Measurements from ENCODE around the gene BGN. TPM values are rescaled to one million over a fixed set of nuclear protein-coding genes. Genes with fewer than 3 reads are reported as not detected.

Gene BGN
- total RNA-seq, 2 donors from 2014 or later: 1,777 to 1,907 TPM

DNA sequence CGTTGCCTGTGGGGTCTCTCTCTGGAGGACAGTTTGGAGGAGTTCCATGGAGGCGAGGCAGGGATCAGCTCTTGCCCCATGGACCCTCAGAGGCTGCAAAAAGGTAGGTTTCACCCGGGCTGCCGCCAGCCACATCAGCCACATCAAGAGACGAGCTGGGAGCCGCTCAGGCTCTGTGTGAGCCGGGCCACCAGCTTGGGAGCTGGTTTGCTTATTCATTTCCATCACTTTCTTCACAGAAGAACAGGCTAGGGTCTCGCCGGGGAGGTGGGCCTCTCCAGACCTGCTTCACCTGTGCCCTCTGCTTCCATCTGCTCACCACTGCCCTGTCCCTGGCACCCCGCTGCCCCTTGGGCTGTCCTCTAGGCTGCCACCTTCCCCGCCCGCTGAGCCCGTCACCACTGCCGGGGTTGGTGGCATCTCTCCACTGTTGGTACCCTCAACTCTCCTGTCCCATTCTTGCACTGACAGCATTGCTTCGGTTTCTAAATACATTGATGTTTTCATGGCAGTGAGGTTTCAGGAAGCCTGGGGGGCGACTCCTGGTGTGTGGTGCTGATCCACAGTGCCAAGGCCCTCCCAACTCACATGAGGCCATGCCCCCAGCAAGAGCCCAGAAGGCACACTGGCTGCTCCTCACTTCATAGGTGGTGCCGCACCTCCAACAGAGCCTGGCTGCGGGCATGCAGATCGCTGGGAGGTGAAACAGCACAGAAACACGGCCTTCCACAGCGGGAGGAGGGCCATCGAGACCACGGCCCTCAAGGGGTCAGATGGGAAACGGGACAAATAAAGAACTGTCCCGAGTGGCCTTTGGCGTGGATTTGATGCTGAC lies 44.4 kb upstream of the BGN start:
- ATAC-seq (ENCODE audit: insufficient number of reproducible peaks, low FRiP score, low read depth): no peak
- no peaks in the 10 kb centered on the region for H3K27me3 ChIP-seq (replicated peaks; ENCODE audit: insufficient read depth)
- H3K4me3 ChIP-seq: no peak overlapping the region
- H3K36me3 ChIP-seq: no peaks in the 10 kb centered on the region
- H3K9me3 ChIP-seq: no peaks in the 10 kb centered on the region
- TF ChIP-seq, protein P1, sequence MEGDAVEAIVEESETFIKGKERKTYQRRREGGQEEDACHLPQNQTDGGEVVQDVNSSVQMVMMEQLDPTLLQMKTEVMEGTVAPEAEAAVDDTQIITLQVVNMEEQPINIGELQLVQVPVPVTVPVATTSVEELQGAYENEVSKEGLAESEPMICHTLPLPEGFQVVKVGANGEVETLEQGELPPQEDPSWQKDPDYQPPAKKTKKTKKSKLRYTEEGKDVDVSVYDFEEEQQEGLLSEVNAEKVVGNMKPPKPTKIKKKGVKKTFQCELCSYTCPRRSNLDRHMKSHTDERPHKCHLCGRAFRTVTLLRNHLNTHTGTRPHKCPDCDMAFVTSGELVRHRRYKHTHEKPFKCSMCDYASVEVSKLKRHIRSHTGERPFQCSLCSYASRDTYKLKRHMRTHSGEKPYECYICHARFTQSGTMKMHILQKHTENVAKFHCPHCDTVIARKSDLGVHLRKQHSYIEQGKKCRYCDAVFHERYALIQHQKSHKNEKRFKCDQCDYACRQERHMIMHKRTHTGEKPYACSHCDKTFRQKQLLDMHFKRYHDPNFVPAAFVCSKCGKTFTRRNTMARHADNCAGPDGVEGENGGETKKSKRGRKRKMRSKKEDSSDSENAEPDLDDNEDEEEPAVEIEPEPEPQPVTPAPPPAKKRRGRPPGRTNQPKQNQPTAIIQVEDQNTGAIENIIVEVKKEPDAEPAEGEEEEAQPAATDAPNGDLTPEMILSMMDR (IDR thresholded peaks at IDR 0.05): no peak
- no peaks in the 10 kb centered on the region for H3K4me1 ChIP-seq (ENCODE audit: control insufficient read depth in 1 of 2, low read depth in 2 of 2)
- DNase-seq (ENCODE audit: low spot score): no peak
- H3K27ac ChIP-seq: no peak overlapping the region

DNA sequence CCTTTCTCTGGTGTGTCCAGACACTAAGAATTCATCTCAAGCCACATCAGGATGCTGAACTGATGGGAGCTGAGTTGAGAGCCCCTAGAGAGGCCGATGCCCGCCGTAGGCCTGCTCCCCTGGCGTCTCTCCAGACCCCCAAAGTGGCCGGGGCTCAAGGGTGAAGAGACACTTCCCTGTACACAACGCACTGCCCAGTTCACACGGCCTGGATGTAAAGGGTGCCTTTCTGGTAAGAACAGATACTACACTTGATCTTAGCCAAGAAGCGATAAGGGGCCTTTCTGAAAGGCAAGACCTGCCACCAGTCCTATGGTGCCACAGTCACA lies 43.9 kb upstream of the BGN start:
- Histone ChIP-seq H3K4me1 (ENCODE audit: control insufficient read depth in 1 of 2, low read depth in 2 of 2) (no peaks in the 10 kb centered on the region), H3K4me3 (no peak overlapping the region), H3K36me3 (no peaks in the 10 kb centered on the region), H3K9me3 (no peaks in the 10 kb centered on the region), H3K27me3 (replicated peaks; ENCODE audit: insufficient read depth) (no peaks in the 10 kb centered on the region), H3K27ac (no peak overlapping the region)
- ATAC-seq (ENCODE audit: insufficient number of reproducible peaks, low FRiP score, low read depth) (no peak), DNase-seq (ENCODE audit: low spot score) (no peak)
- TF ChIP-seq, protein P1 (IDR thresholded peaks at IDR 0.05): no peak

DNA sequence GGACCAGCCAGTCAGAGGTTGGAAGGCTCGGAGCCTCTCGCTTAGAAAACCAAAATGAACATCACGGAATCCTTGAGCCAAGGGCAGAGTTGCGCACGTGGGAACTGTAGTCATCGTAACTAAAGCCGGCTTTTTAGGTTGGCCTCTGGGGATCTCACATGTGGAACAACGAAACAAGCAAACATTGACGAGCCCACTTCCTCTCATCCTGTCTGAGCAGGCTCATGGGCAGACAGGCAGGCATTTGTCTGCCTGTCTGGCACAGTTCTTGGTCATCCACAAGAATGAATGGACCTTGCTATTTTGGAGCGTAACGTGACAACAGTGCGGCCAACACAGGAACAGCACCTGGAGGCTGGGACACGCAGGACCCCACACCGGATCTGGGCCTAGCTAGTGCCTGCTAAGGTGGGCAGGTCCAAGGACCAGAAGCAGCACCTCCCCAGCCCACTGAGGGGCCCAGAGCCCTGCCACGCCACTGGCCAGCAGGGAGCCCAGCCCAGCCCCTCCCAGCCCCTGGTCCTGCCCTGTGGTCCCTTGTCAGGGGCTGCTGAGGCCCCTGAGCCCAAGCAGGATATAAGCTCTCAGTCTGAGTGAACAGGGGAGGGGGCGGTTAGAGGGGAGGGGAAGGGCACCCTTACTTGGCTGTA lies 39.8 kb upstream of the BGN start:
- ATAC-seq (ENCODE audit: insufficient number of reproducible peaks, low FRiP score, low read depth) (no peak), DNase-seq (ENCODE audit: low spot score) (no peak)
- no peaks in the 10 kb centered on the region for H3K4me1 ChIP-seq (ENCODE audit: control insufficient read depth in 1 of 2, low read depth in 2 of 2)
- TF ChIP-seq, protein P1 (IDR thresholded peaks at IDR 0.05): no peak
- no peaks in the 10 kb centered on the region for H3K9me3 ChIP-seq
- peaks cover 2% of the 10 kb centered on the region for H3K36me3 ChIP-seq
- H3K27me3 ChIP-seq (replicated peaks; ENCODE audit: insufficient read depth): no peaks in the 10 kb centered on the region
- no peak overlapping the region for H3K4me3 ChIP-seq
- no peak overlapping the region for H3K27ac ChIP-seq

DNA sequence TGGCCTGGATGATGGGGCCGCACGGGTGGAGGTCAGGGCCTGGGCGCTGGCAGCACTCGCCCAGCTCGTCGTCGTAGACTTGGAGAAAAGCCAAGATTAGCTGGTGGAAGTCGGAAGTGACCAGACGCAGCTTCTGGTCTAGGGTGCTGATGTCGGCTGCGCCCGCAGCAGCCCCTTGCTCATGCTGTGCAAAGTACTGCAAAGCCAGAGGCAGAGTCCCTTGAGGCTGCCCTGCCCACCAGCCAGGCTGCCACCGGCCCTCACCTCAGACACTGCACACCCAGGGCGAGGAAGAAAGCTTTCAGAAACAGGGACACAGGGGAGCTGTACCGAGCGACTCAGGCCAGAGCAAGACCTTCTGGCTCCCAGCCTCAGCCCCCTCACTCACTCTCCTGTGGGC lies 39.2 kb upstream of the BGN start:
- no peaks in the 10 kb centered on the region for H3K4me1 ChIP-seq (ENCODE audit: control insufficient read depth in 1 of 2, low read depth in 2 of 2)
- no peak overlapping the region for H3K27ac ChIP-seq
- no peak overlapping the region for H3K4me3 ChIP-seq
- TF ChIP-seq, protein P1 (IDR thresholded peaks at IDR 0.05): no peak
- H3K36me3 ChIP-seq: peaks cover 2% of the 10 kb centered on the region
- ATAC-seq (ENCODE audit: insufficient number of reproducible peaks, low FRiP score, low read depth) (no peak), DNase-seq (ENCODE audit: low spot score) (no peak)
- H3K27me3 ChIP-seq (replicated peaks; ENCODE audit: insufficient read depth): no peaks in the 10 kb centered on the region
- no peaks in the 10 kb centered on the region for H3K9me3 ChIP-seq

DNA sequence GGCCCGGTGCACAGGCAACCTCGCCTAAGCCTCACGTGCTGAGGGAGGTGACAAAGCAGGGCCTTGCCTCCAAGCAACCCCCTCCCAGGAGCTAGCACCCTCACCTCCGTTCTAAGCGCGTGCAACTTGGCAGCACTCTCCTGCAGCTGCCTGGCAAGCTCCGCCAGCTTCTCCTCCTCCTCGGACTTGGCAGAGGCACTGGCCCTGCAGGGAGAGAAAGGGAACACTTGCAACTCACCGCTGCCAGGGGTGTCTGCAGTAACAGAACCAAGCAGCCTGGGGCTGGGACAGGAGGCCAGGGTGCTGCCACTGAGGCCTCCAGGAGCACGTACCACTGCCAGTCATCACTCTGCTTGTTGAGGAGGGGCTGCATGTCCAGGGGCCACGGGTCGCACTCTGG lies 38.6 kb upstream of the BGN start:
- DNase-seq (ENCODE audit: low spot score): no peak

More for the DNA sequence above, 38.6 kb upstream of the BGN start:
- H3K36me3 ChIP-seq: peaks cover 2% of the 10 kb centered on the region
- H3K9me3 ChIP-seq: no peaks in the 10 kb centered on the region
- TF ChIP-seq, protein P1 (IDR thresholded peaks at IDR 0.05): no peak
- H3K27ac ChIP-seq: no peak overlapping the region
- ATAC-seq (ENCODE audit: insufficient number of reproducible peaks, low FRiP score, low read depth): no peak
- H3K4me1 ChIP-seq (ENCODE audit: control insufficient read depth in 1 of 2, low read depth in 2 of 2): no peaks in the 10 kb centered on the region
- no peaks in the 10 kb centered on the region for H3K27me3 ChIP-seq (replicated peaks; ENCODE audit: insufficient read depth)
- no peak overlapping the region for H3K4me3 ChIP-seq

Measured in thoracic aorta (tissue), 2 donors.